Measurements from ENCODE around the gene EVC2. TPM values are rescaled to one million over a fixed set of nuclear protein-coding genes. Genes with fewer than 3 reads are reported as not detected.

EVC2 gene
- total and polyA plus RNA-seq, 7 donors = 0.60 to 14.7 (median 8.6) TPM; not detected in 1

DNA sequence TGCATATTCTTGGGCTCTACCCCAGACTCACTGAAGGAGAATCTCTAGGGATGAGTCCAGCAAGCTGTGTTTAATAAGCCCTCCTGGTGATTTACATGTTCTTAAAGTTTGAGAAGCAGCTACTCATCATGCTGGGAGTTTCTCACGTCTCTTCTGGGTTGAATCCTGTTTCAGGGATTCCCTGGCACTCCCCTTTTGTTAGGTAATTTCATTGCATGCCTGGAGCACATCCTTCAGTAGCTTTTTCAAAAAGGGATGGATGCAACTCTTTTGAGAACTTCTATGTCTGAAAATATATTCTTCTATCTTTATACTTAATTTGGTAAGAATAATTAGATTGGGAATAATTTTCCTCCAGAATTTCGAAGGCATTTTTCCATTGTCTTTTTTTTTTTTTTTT is 7.0 kb upstream of the EVC2 start:
- no peaks in the 10 kb centered on the region for H3K27me3 ChIP-seq
- no peak for TF ChIP-seq POLR2A (IDR thresholded peaks at IDR 0.05)
- no peak for TF ChIP-seq POLR2AphosphoS5 (IDR thresholded peaks at IDR 0.05)
- no peak for TF ChIP-seq EP300 (IDR thresholded peaks at IDR 0.05)
- TF ChIP-seq, protein P1, sequence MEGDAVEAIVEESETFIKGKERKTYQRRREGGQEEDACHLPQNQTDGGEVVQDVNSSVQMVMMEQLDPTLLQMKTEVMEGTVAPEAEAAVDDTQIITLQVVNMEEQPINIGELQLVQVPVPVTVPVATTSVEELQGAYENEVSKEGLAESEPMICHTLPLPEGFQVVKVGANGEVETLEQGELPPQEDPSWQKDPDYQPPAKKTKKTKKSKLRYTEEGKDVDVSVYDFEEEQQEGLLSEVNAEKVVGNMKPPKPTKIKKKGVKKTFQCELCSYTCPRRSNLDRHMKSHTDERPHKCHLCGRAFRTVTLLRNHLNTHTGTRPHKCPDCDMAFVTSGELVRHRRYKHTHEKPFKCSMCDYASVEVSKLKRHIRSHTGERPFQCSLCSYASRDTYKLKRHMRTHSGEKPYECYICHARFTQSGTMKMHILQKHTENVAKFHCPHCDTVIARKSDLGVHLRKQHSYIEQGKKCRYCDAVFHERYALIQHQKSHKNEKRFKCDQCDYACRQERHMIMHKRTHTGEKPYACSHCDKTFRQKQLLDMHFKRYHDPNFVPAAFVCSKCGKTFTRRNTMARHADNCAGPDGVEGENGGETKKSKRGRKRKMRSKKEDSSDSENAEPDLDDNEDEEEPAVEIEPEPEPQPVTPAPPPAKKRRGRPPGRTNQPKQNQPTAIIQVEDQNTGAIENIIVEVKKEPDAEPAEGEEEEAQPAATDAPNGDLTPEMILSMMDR (IDR thresholded peaks at IDR 0.05) = no peak
- peaks cover 0 to 12% (median 0%) of the 10 kb centered on the region in 4 donors for H3K36me3 ChIP-seq
- H3K9me3 ChIP-seq = no peaks in the 10 kb centered on the region
- intact Hi-C loops (cut with DNase I) = no loop called here
- DNase-seq = no peak
- 61 to 63% methylated on average over 2 of the region's 2 CpGs for WGBS, 2 donors
- H3K4me3 ChIP-seq = no peak overlapping the region
- H3K4me1 ChIP-seq = peaks cover 0 to 29% (median 24%) of the 10 kb centered on the region in 4 donors
- no peak overlapping the region for H3K27ac ChIP-seq

DNA sequence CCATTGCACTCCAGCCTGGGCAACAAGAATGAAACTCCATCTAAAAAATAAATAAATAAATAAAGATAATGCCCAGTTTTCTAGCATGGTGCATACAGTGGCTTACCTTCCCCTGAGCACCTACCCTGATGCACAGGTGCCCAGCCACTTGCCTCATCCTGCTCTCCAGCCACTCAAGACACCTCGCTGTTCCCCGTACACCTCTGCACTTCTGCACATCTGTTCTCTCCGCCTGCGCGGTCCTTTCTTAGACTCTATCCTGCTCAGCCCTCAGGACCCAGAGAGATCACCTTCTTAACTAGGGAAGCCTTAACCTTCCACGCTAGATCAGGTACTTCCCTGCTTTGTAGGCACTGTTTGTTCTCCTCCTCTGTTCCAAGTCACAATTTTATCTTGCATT is 5.5 kb upstream of the EVC2 start:
- no peak for TF ChIP-seq POLR2AphosphoS5 (IDR thresholded peaks at IDR 0.05)
- TF ChIP-seq EP300 (IDR thresholded peaks at IDR 0.05) = no peak
- TF ChIP-seq, protein P1 (IDR thresholded peaks at IDR 0.05) = no peak
- no peak for TF ChIP-seq POLR2A (IDR thresholded peaks at IDR 0.05)
- intact Hi-C loops (cut with DNase I) = no loop called here
- no peaks in the 10 kb centered on the region for H3K9me3 ChIP-seq
- H3K4me1 ChIP-seq = peaks cover 0 to 37% (median 29%) of the 10 kb centered on the region in 4 donors
- WGBS, 2 donors = 86 to 90% methylated on average over 6 of the region's 6 CpGs
- no peaks in the 10 kb centered on the region for H3K36me3 ChIP-seq
- no peak overlapping the region for H3K4me3 ChIP-seq
- no peaks in the 10 kb centered on the region for H3K27me3 ChIP-seq
- DNase-seq = no peak
- no peak overlapping the region for H3K27ac ChIP-seq

DNA sequence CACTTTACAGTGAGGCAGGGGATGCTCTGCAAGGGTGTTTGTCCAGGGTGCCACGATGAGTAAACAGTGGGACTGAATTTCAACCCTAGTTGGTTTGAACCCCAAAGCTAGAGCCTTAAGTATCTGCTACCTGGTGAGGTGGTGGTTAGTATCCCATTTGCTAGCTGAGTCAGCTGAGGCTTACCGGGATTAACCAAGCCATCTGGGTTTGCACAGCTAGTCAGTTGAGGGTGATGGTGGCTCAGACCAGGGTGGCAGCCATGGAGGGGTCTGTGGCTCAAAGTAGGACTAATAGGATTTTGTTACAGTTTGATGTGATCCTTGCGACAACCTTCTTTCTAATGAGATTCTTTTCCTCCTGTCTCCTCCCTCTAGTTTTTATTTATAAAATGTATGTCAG is 4.6 kb upstream of the EVC2 start:
- no peaks in the 10 kb centered on the region for H3K27me3 ChIP-seq
- H3K9me3 ChIP-seq = no peaks in the 10 kb centered on the region
- no peak overlapping the region for H3K27ac ChIP-seq
- peaks cover 0 to 37% (median 30%) of the 10 kb centered on the region in 4 donors for H3K4me1 ChIP-seq
- no peak overlapping the region for H3K4me3 ChIP-seq
- WGBS, 2 donors = 86 to 88% methylated on average over 3 of the region's 3 CpGs
- DNase-seq = no peak
- no peaks in the 10 kb centered on the region for H3K36me3 ChIP-seq
- intact Hi-C loops (cut with DNase I) = no loop called here
- TF ChIP-seq POLR2A (IDR thresholded peaks at IDR 0.05) (no peak), EP300 (IDR thresholded peaks at IDR 0.05) (no peak)
- TF ChIP-seq, protein P1 (IDR thresholded peaks at IDR 0.05) = no peak

DNA sequence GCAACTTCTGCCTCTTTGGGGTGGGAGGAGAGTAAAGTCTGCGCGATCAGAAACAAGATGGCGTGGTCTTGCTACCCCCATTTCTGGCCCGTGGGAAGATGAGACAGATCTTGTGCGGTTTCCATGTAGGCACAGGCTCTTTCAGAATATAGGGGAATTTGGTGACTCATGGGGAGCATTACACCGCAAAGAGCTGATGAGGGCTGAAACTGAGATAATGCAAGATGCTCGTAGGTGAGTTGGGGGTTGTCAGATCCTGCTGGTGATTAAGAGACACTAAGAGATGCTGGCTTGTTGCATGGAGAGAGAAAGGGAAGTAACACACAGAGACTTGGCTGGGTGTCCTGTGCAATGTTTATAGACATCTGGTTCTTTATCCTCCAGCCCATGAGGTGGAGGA is 4.2 kb upstream of the EVC2 start:
- DNase-seq = no peak
- Histone ChIP-seq H3K9me3 (no peaks in the 10 kb centered on the region), H3K4me1 (peaks cover 0 to 41% (median 33%) of the 10 kb centered on the region in 4 donors), H3K4me3 (no peak overlapping the region), H3K36me3 (no peaks in the 10 kb centered on the region), H3K27me3 (no peaks in the 10 kb centered on the region), H3K27ac (no peak overlapping the region)
- TF ChIP-seq, protein P1 (IDR thresholded peaks at IDR 0.05) = no peak
- TF ChIP-seq POLR2A (IDR thresholded peaks at IDR 0.05) (no peak), EP300 (IDR thresholded peaks at IDR 0.05) (no peak), POLR2AphosphoS5 (IDR thresholded peaks at IDR 0.05) (no peak)
- intact Hi-C loops (cut with DNase I) = no loop called here
- 88 to 89% methylated on average over 7 of the region's 7 CpGs for WGBS, 2 donors

All from sigmoid colon (tissue), 7 donors.